H9 (cell line): ENCODE results near the gene TTC9. TPM values are rescaled to one million over a fixed set of nuclear protein-coding genes. Genes with fewer than 3 reads are reported as not detected.

ENCODE experiments used
- DNase-seq: peaks from one replicate; pipeline ENCODE4 v3.0.0-alpha.2; 2017
- H2AFZ ChIP-seq: one replicate; pipeline ENCODE4 v1.6.1; 2013; ENCODE audit warnings: mild to moderate bottlenecking, low read length, control low read depth, moderate library complexity
- H2AK5ac ChIP-seq: 2 replicates; pipeline ENCODE4 v1.6.1; 2013; ENCODE audit warnings: low read length, control low read depth, mixed read lengths; ENCODE audit not compliant: insufficient read length
- H2BK120ac ChIP-seq: one replicate; pipeline ENCODE4 v1.6.1; 2013; ENCODE audit warnings: low read depth, mild to moderate bottlenecking, low read length, control low read depth, inconsistent platforms; ENCODE audit not compliant: poor library complexity, severe bottlenecking
- H2BK12ac ChIP-seq: 2 replicates; pipeline ENCODE4 v1.6.1; 2013; ENCODE audit warnings: low read length, control low read depth, mixed read lengths, low read depth; ENCODE audit not compliant: insufficient read length
- H2BK15ac ChIP-seq: 2 replicates; pipeline ENCODE4 v1.6.1; 2013; ENCODE audit warnings: low read depth, low read length, control low read depth
- H2BK20ac ChIP-seq: one replicate; pipeline ENCODE4 v1.6.1; 2013; ENCODE audit warnings: low read depth, mild to moderate bottlenecking, low read length, control low read depth, inconsistent platforms; ENCODE audit not compliant: poor library complexity, severe bottlenecking
- H2BK5ac ChIP-seq: 2 replicates; pipeline ENCODE4 v1.6.1; 2013; ENCODE audit warnings: low read length, control low read depth, mixed read lengths; ENCODE audit not compliant: insufficient read length
- H3K14ac ChIP-seq: 2 replicates; pipeline ENCODE4 v1.6.1; 2013; ENCODE audit warnings: low read length, control low read depth; ENCODE audit not compliant: insufficient read depth
- H3K18ac ChIP-seq: 2 replicates; pipeline ENCODE4 v1.6.1; 2013; ENCODE audit warnings: low read depth, mild to moderate bottlenecking, mixed read lengths, low read length, control low read depth; ENCODE audit not compliant: insufficient read length
- H3K23ac ChIP-seq: 2 replicates; pipeline ENCODE4 v1.6.1; 2013; ENCODE audit warnings: low read length, control low read depth, mixed read lengths, low read depth; ENCODE audit not compliant: insufficient read length
- H3K23me2 ChIP-seq: 2 replicates; pipeline ENCODE4 v1.6.1; 2013; ENCODE audit warnings: low read depth, mild to moderate bottlenecking, mixed read lengths, low read length, control low read depth; ENCODE audit not compliant: insufficient read length, poor library complexity, severe bottlenecking
- H3K27ac ChIP-seq: 2 replicates; pipeline ENCODE4 v1.5.1; 2013; ENCODE audit warnings: low read length, control low read depth, mixed read lengths, low read depth; ENCODE audit not compliant: insufficient read length
- H3K27me3 ChIP-seq: 2 replicates; pipeline ENCODE4 v1.6.1; 2013; ENCODE audit warnings: low read length, control low read depth, inconsistent platforms; ENCODE audit not compliant: insufficient read depth
- H3K4ac ChIP-seq: 2 replicates; pipeline ENCODE4 v1.6.1; 2013; ENCODE audit warnings: low read depth, mild to moderate bottlenecking, control low read depth, inconsistent platforms, low read length, moderate library complexity
- H3K4me1 ChIP-seq: 2 replicates; pipeline ENCODE4 v1.6.1; 2013; ENCODE audit warnings: low read length, control low read depth, inconsistent platforms; ENCODE audit not compliant: insufficient read depth
- H3K4me2 ChIP-seq: 2 replicates; pipeline ENCODE4 v1.6.1; 2013; ENCODE audit warnings: low read length, control low read depth, mixed read lengths; ENCODE audit not compliant: insufficient read length, insufficient read depth
- H3K56ac ChIP-seq: 2 replicates; pipeline ENCODE4 v1.6.1; 2013; ENCODE audit warnings: low read depth, mild to moderate bottlenecking, mixed read lengths, low read length, control low read depth; ENCODE audit not compliant: insufficient read length
- H3K79me1 ChIP-seq: 2 replicates; pipeline ENCODE4 v1.6.1; 2013; ENCODE audit warnings: low read depth, mild to moderate bottlenecking, moderate library complexity, low read length, control low read depth, inconsistent platforms; ENCODE audit not compliant: insufficient read depth, poor library complexity, severe bottlenecking
- H3K79me2 ChIP-seq: 2 replicates; pipeline ENCODE4 v1.6.1; 2013; ENCODE audit warnings: low read length, control low read depth, inconsistent platforms; ENCODE audit not compliant: insufficient read depth
- H3K9ac ChIP-seq: 2 replicates; pipeline ENCODE4 v1.6.1; 2013; ENCODE audit warnings: low read length, control low read depth, mixed read lengths; ENCODE audit not compliant: insufficient read length; ENCODE audit errors: extremely low read depth
- H3K9me3 ChIP-seq: one replicate; pipeline ENCODE4 v1.6.1; 2013; ENCODE audit warnings: low read depth, low read length, inconsistent platforms; ENCODE audit not compliant: control insufficient read depth
- H3T11ph ChIP-seq: one replicate; pipeline ENCODE4 v1.6.1; 2013; ENCODE audit warnings: mild to moderate bottlenecking, low read length, control low read depth, inconsistent platforms
- H4K20me1 ChIP-seq: one replicate; pipeline ENCODE4 v1.6.1; 2013; ENCODE audit not compliant: control insufficient read depth, insufficient read length, insufficient read depth
- H4K5ac ChIP-seq: 2 replicates; pipeline ENCODE4 v1.6.1; 2013; ENCODE audit warnings: low read depth, mild to moderate bottlenecking, mixed read lengths, low read length, control low read depth; ENCODE audit not compliant: insufficient read length
- H4K8ac ChIP-seq: replicated peaks from 2 replicates; pipeline ENCODE4 v1.6.1; 2013; ENCODE audit warnings: low read length, control low read depth, mixed read lengths, low read depth; ENCODE audit not compliant: insufficient read length
- H4K91ac ChIP-seq: 2 replicates; pipeline ENCODE4 v1.6.1; 2013; ENCODE audit warnings: low read depth, mild to moderate bottlenecking, moderate library complexity, mixed read lengths, low read length, control low read depth; ENCODE audit not compliant: insufficient read length
- H3K27ac Mint-ChIP-seq, 3 experiments: 2 replicates in 2 of 3; 3 replicates in 1 of 3; pipeline ENCODE4 v1.8.0; 2020 to 2021; ENCODE audit warnings: mixed read lengths in 3 of 3, mild to moderate bottlenecking in 1 of 3, moderate library complexity in 1 of 3
- H3K27me3 Mint-ChIP-seq: 2 replicates; pipeline ENCODE4 v1.8.0; 2021; ENCODE audit warnings: low read depth, mild to moderate bottlenecking, moderate library complexity, mixed read lengths
- H3K36me3 Mint-ChIP-seq, 3 experiments: 2 replicates in 2 of 3; 3 replicates in 1 of 3; pipeline ENCODE4 v1.8.0; 2020 to 2021; ENCODE audit warnings: low read depth in 3 of 3, mixed read lengths in 3 of 3; ENCODE audit not compliant: insufficient read depth in 1 of 3
- H3K4me1 Mint-ChIP-seq, 2 experiments: 2 replicates each; pipeline ENCODE4 v1.8.0; 2020; ENCODE audit warnings: mixed read lengths in 2 of 2
- H3K4me3 Mint-ChIP-seq, 2 experiments: 2 replicates in 1 of 2; 3 replicates in 1 of 2; pipeline ENCODE4 v1.8.0; 2020 to 2021; ENCODE audit warnings: mild to moderate bottlenecking in 2 of 2, mixed read lengths in 2 of 2, moderate library complexity in 1 of 2
- H3K9me3 Mint-ChIP-seq, 2 experiments: 2 replicates in 1 of 2; 3 replicates in 1 of 2; pipeline ENCODE4 v1.8.0; 2020; ENCODE audit warnings: mild to moderate bottlenecking in 2 of 2, mixed read lengths in 2 of 2, moderate library complexity in 1 of 2
- whole genome bisulfite sequencing: extraction: QIAGEN DNeasy Blood & Tissue Kit; methylation state at CpG from one replicate; pipeline ENCODE4 v1.1.7; 2013; ENCODE audit warnings: missing lambda C conversion rate, low lambda C conversion rate, mixed read lengths; ENCODE audit not compliant: insufficient read length; ENCODE audit errors: extremely low coverage; 5-methylcytosine and 5-hydroxymethylcytosine counted together
- total RNA-seq: library from RNA; stranded (reverse); gene quantifications from 2 replicates; pipeline ENCODE4 v1.2.1, GENCODE V29; 2021
- TF ChIP-seq, protein P1 (sequence below): fragments of 200-600 bp; sonication (generic); conservative IDR thresholded peaks from 3 replicates; pipeline ENCODE4 v1.8.0; 2021; ENCODE audit warnings: antibody characterized with exemption, mild to moderate bottlenecking

Gene TTC9
- total RNA-seq, 1 experiment from 2014 or later, result 17.4 TPM

- Histone ChIP-seq H3K23me2 (no peaks in the 10 kb centered on the region), H3K4me2 (no peak overlapping the region), H3T11ph (no peak overlapping the region), H4K5ac (no peak overlapping the region), H4K8ac (no peak overlapping the region), H3K4ac (no peak overlapping the region), H2BK15ac (no peak overlapping the region), H3K14ac (no peak overlapping the region), H3K18ac (no peak overlapping the region), H2AK5ac (no peak overlapping the region), H3K56ac (no peak overlapping the region), H3K79me1 (no peaks in the 10 kb centered on the region), H3K27me3 (no peaks in the 10 kb centered on the region), H3K23ac (no peak overlapping the region), H4K20me1 (no peaks in the 10 kb centered on the region), H2BK20ac (no peak overlapping the region), H3K79me2 (no peaks in the 10 kb centered on the region), H3K9me3 (no peaks in the 10 kb centered on the region), H3K9ac (no peak overlapping the region), H2BK12ac (no peak overlapping the region), H2BK5ac (no peak overlapping the region), H2AFZ (no peak overlapping the region), H4K91ac (no peak overlapping the region), H3K27ac (no peak overlapping the region), H2BK120ac (no peak overlapping the region), H3K4me1 (no peaks in the 10 kb centered on the region; the same call in 1 of the 2 replicates)
- Mint-ChIP-seq H3K9me3 (no peaks in the 10 kb centered on the region), H3K27me3 (no peaks in the 10 kb centered on the region), H3K4me3 (no peak overlapping the region), H3K36me3 (no peaks in the 10 kb centered on the region), H3K4me1 (peaks cover 28 to 29% of the 10 kb centered on the region in 2 experiments), H3K27ac (0 out of 7 replicates have a peak overlapping the region, but pooled peaks of 2 of the 3 experiments have one; percentile 51 to 65)
- TF ChIP-seq, protein P1, sequence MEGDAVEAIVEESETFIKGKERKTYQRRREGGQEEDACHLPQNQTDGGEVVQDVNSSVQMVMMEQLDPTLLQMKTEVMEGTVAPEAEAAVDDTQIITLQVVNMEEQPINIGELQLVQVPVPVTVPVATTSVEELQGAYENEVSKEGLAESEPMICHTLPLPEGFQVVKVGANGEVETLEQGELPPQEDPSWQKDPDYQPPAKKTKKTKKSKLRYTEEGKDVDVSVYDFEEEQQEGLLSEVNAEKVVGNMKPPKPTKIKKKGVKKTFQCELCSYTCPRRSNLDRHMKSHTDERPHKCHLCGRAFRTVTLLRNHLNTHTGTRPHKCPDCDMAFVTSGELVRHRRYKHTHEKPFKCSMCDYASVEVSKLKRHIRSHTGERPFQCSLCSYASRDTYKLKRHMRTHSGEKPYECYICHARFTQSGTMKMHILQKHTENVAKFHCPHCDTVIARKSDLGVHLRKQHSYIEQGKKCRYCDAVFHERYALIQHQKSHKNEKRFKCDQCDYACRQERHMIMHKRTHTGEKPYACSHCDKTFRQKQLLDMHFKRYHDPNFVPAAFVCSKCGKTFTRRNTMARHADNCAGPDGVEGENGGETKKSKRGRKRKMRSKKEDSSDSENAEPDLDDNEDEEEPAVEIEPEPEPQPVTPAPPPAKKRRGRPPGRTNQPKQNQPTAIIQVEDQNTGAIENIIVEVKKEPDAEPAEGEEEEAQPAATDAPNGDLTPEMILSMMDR, result no peak
- WGBS, result no CpG with 5 or more reads among the region's 2 CpGs
- no peak for DNase-seq
These were observed 79.8 kb downstream of the TTC9 start for GRCh38 chr14:70721542-70721941.
